ENCODE data around the gene SETD3. TPM values are rescaled to one million over a fixed set of nuclear protein-coding genes. Genes with fewer than 3 reads are reported as not detected.

The SETD3 gene
- total RNA-seq, 2 donors from 2014 or later = 34.6 to 39.4 TPM

DNA sequence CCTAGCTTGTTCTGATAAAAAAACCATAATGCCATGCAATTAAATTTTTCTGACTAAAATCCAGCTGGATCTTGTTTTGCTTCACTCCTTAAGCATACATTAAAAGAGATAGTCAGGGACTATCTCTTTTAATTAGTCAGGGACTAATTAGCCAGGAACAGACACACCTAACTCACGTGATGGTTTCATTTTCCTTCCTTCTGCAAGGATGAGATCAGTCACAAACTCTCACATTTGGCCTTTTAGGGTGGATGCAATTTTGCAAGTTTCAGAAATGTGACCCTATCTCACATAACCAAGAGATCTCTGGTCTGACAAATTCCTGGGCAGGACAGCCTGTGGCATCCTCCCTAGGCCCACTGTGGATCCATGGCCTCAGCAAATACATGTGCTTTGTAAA is 62.4 kb downstream of the SETD3 start:
- Histone ChIP-seq H3K4me3 (no peak overlapping the region), H3K27ac (no peak overlapping the region), H3K27me3 (no peaks in the 10 kb centered on the region), H3K9me3 (no peaks in the 10 kb centered on the region), H3K36me3 (replicated peaks in 1 of 2; ENCODE audit: insufficient read depth in 1 of 2, low read depth in 2 of 2) (peaks cover 0 to 1% of the 10 kb centered on the region in 2 donors), H3K4me1 (peaks cover 18% of the 10 kb centered on the region)
- intact Hi-C loops (cut with DNase I) = no loop called here
- DNase-seq = no peak
- 73 to 79% methylated on average over 1 of the region's 1 CpG for WGBS, 2 donors
- ATAC-seq = no peak
- TF ChIP-seq, protein P1, sequence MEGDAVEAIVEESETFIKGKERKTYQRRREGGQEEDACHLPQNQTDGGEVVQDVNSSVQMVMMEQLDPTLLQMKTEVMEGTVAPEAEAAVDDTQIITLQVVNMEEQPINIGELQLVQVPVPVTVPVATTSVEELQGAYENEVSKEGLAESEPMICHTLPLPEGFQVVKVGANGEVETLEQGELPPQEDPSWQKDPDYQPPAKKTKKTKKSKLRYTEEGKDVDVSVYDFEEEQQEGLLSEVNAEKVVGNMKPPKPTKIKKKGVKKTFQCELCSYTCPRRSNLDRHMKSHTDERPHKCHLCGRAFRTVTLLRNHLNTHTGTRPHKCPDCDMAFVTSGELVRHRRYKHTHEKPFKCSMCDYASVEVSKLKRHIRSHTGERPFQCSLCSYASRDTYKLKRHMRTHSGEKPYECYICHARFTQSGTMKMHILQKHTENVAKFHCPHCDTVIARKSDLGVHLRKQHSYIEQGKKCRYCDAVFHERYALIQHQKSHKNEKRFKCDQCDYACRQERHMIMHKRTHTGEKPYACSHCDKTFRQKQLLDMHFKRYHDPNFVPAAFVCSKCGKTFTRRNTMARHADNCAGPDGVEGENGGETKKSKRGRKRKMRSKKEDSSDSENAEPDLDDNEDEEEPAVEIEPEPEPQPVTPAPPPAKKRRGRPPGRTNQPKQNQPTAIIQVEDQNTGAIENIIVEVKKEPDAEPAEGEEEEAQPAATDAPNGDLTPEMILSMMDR (IDR thresholded peaks at IDR 0.05) = no peak
- no peak for TF ChIP-seq POLR2A (IDR thresholded peaks at IDR 0.05)

DNA sequence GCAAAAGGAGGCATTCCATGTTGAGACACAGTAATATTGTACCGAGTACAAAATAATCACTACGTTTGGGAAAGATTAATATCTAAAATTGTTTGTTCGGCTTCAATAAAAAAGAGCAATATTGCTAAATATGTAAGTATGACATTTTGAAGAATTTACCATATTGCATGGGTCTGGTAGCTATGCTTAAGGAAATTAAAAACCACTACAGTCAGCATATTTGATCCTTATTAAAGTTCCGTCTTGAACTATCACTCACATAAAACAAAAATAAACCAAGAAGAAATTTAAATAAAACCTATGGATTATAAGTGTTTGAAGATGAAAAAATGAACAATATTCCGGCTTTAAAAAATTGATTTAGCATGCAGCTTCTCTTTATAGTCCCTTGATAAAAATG is 63.8 kb downstream of the SETD3 start:
- H3K4me3 ChIP-seq = no peak overlapping the region
- no peaks in the 10 kb centered on the region for H3K27me3 ChIP-seq
- DNase-seq (no peak), ATAC-seq (no peak)
- no peak for TF ChIP-seq POLR2A (IDR thresholded peaks at IDR 0.05)
- TF ChIP-seq, protein P1 (IDR thresholded peaks at IDR 0.05) = no peak
- H3K36me3 ChIP-seq (replicated peaks in 1 of 2; ENCODE audit: insufficient read depth in 1 of 2, low read depth in 2 of 2) = peaks cover 0 to 1% of the 10 kb centered on the region in 2 donors
- H3K4me1 ChIP-seq = peaks cover 12% of the 10 kb centered on the region
- no peaks in the 10 kb centered on the region for H3K9me3 ChIP-seq
- 87 to 88% methylated on average over 5 of the region's 5 CpGs for WGBS, 2 donors
- intact Hi-C loops (cut with DNase I) = no loop called here
- no peak overlapping the region for H3K27ac ChIP-seq

DNA sequence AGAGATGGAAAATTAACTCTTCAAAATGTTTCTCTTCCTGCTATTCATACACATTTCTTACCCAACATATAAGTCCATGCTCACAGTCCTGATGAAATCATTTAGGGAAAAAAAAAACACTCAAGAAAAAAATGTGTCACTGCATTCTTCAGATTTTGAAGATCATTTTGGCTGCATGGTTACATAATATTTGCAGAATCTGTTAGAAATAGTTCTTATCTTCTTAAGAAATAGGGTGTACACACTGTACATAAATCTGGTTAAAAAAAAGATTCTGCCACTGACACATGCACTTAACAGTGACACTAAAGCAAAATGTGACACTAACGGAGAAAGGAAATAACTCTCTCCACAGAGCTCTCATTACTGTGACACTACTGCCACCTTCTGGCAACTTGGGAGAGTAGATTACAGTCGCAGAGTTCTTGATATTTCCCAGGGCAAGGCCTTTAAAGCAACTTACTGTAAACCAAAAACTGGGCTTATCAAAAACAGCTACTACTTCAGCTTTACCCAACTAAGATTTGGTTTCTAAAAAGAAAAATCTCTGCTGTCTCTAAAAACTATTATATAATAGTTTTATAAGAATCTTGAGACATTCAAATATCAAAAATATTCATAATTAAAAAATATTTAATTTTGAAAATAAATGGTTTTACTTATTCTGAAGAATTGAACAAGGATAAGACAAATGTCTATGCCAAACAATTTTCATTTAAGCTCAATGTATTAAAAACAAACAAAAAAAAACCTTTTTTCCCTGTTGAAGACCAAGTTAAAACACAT is 65.0 kb downstream of the SETD3 start:
- H3K27me3 ChIP-seq = no peaks in the 10 kb centered on the region
- intact Hi-C loops (cut with DNase I) = no loop called here
- peak; percentile 61 to 76 (median 66) for DNase-seq
- H3K36me3 ChIP-seq (replicated peaks in 1 of 2; ENCODE audit: insufficient read depth in 1 of 2, low read depth in 2 of 2) = peaks cover 0 to 1% of the 10 kb centered on the region in 2 donors
- peaks cover 6% of the 10 kb centered on the region for H3K4me1 ChIP-seq
- no peak overlapping the region for H3K4me3 ChIP-seq
- no peak overlapping the region for H3K27ac ChIP-seq
- peak; percentile 81 for ATAC-seq
- TF ChIP-seq POLR2A (IDR thresholded peaks at IDR 0.05) = no peak
- TF ChIP-seq, protein P1 (IDR thresholded peaks at IDR 0.05) = peak; percentile 52 to 90 (median 78)
- WGBS, 2 donors = 2 to 7% methylated on average over 2 of the region's 2 CpGs
- no peaks in the 10 kb centered on the region for H3K9me3 ChIP-seq

DNA sequence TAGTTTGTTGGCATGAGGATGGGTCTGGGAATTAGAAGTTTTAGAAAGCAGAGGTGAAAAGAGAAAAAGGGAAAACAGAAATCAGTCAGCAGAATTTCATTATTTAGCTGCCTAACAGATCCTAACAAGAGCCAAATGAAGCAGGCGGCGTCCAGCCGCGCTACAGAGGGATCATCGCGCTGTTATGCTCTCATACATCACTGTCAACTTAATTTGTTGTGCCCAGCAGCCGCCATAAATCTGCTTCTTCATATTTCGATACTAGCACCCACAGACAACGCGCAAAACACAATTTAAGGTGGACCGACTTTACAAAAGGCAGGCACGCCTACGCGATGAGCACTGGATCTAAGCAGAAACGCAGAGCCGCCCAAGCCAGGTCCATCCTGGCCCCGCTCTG is 66.7 kb downstream of the SETD3 start:
- WGBS, 2 donors = 92 to 93% methylated on average over 17 of the region's 17 CpGs
- H3K4me1 ChIP-seq = peaks cover 6% of the 10 kb centered on the region
- no peak overlapping the region for H3K4me3 ChIP-seq
- no peak for ATAC-seq
- TF ChIP-seq, protein P1 (IDR thresholded peaks at IDR 0.05) = no peak
- TF ChIP-seq POLR2A (IDR thresholded peaks at IDR 0.05) = no peak
- no peak for DNase-seq
- peaks cover 0 to 1% of the 10 kb centered on the region in 2 donors for H3K36me3 ChIP-seq (replicated peaks in 1 of 2; ENCODE audit: insufficient read depth in 1 of 2, low read depth in 2 of 2)
- no peaks in the 10 kb centered on the region for H3K9me3 ChIP-seq
- intact Hi-C loops (cut with DNase I) = no loop called here
- H3K27ac ChIP-seq = no peak overlapping the region
- no peaks in the 10 kb centered on the region for H3K27me3 ChIP-seq

DNA sequence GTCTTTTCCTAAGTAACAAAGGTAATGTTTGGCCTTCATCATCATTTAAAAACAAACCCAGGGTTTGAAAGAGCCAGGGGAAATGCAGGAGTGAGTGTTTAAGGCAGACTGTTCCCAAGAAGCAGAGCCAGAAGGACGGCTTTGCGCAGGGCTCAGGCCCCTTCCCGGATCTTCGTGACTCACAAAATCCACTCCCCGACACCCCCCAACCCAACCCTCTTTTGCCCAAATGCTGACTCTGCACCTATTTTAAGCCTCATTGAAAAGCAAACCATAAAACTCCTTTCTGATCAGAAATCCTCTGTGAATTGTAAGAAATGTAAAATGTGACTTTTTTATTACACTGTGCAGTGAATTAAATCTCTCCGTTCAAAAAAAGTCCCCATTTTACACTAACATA is 67.5 kb downstream of the SETD3 start:
- Histone ChIP-seq H3K9me3 (no peaks in the 10 kb centered on the region), H3K27me3 (no peaks in the 10 kb centered on the region), H3K36me3 (replicated peaks in 1 of 2; ENCODE audit: insufficient read depth in 1 of 2, low read depth in 2 of 2) (peaks cover 0 to 1% of the 10 kb centered on the region in 2 donors), H3K4me3 (no peak overlapping the region), H3K27ac (no peak overlapping the region), H3K4me1 (peaks cover 6% of the 10 kb centered on the region)
- no peak for DNase-seq
- ATAC-seq = no peak
- intact Hi-C loops (cut with DNase I) = no loop called here
- 90 to 94% methylated on average over 6 of the region's 6 CpGs for WGBS, 2 donors
- TF ChIP-seq, protein P1 (IDR thresholded peaks at IDR 0.05) = no peak
- no peak for TF ChIP-seq POLR2A (IDR thresholded peaks at IDR 0.05)
